Gastroesophageal sphincter (tissue), 4 donors: Measurements from ENCODE around the gene TCP1. TPM values are rescaled to one million over a fixed set of nuclear protein-coding genes. Genes with fewer than 3 reads are reported as not detected.
"Not testable (repeated sequence)": the region's sequence is repeated elsewhere in the genome, so short reads cannot be mapped to it uniquely, and the experiment has no call there.

ENCODE experiments used
- ATAC-seq: fragments of 150-250 bp; one replicate; pipeline ENCODE4 v1.9.1; 2016; ENCODE audit warnings: mild to moderate bottlenecking, moderate library complexity
- H3K27ac ChIP-seq, 4 donors: fragments of 200-600 bp; sonication (generic) in 3 of 4; 1 replicate in 3 of 4; 2 replicates in 1 of 4; pipeline ENCODE4 v1.5.1; 2016 to 2019
- H3K27me3 ChIP-seq: fragments of 200-600 bp; sonication (generic); one replicate; pipeline ENCODE4 v1.5.1; 2019
- H3K36me3 ChIP-seq, 2 donors: fragments of 200-600 bp; sonication (generic); one replicate each; pipeline ENCODE4 v1.5.1; 2019; ENCODE audit warnings: control low read depth in 1 of 2
- H3K4me1 ChIP-seq, 3 donors: fragments of 200-600 bp; sonication (generic); 1 replicate in 2 of 3; 2 replicates in 1 of 3; pipeline ENCODE4 v1.5.1; 2016 to 2019; ENCODE audit warnings: control low read depth in 2 of 3
- H3K4me3 ChIP-seq, 2 donors: fragments of 200-600 bp; sonication (generic); one replicate each; pipeline ENCODE4 v1.5.1; 2019; ENCODE audit warnings: mild to moderate bottlenecking in 1 of 2, moderate library complexity in 1 of 2
- H3K9me3 ChIP-seq, 3 donors: fragments of 200-600 bp; sonication (generic); one replicate each; pipeline ENCODE4 v1.5.1; 2017 to 2019; ENCODE audit warnings: control low read depth in 2 of 3
- CTCF ChIP-seq, 4 experiments: fragments of 200-600 bp in 2 of 4; fragments of 450-650 bp in 2 of 4; sonication (generic) in 1 of 4; IDR thresholded peaks; one replicate each; pipeline ENCODE4 v1.5.1; 2017 to 2019; ENCODE audit warnings: antibody characterized with exemption in 4 of 4, mild to moderate bottlenecking in 2 of 4, moderate library complexity in 2 of 4
- EP300 ChIP-seq: sonication (generic); formaldehyde crosslinking; IDR thresholded peaks from one replicate; pipeline ENCODE4 v1.6.1; 2017; ENCODE audit warnings: antibody characterized with exemption, mild to moderate bottlenecking
- POLR2A ChIP-seq, 2 donors: fragments of 450-650 bp; IDR thresholded peaks; one replicate each; pipeline ENCODE4 v1.6.1; 2017; ENCODE audit warnings: antibody characterized with exemption in 2 of 2, mild to moderate bottlenecking in 2 of 2, moderate library complexity in 1 of 2
- POLR2AphosphoS5 ChIP-seq: sonication (generic); formaldehyde crosslinking; IDR thresholded peaks from one replicate; pipeline ENCODE4 v1.6.1; 2017; ENCODE audit warnings: antibody characterized with exemption
- WGBS, 2 donors: methylation state at CpG; one replicate each; pipeline ENCODE4 v1.1.5; 2018; ENCODE audit warnings: low coverage in 1 of 2; 5-methylcytosine and 5-hydroxymethylcytosine counted together
- total RNA-seq, 4 donors: library from RNA; depleted of rRNA; stranded (reverse); fragments of >200 nt; gene quantifications; one replicate each; pipeline ENCODE4 v1.1.0, GENCODE V29; 2016

TCP1 gene
- total RNA-seq, 4 donors from 2014 or later, result 129 to 147 (median 138) TPM

GRCh38 chr6:159801935-159802334, 12.5 kb upstream of the TCP1 start:
- ATAC-seq, result no peak
- no peak overlapping the region for H3K4me3 ChIP-seq
- WGBS, 2 donors, result 90 to 95% methylated on average over 3 to 5 of the region's 8 CpGs
- TF ChIP-seq POLR2AphosphoS5 (no peak), EP300 (no peak), CTCF (IDR thresholded peaks at IDR 0.05) (no peak), POLR2A (IDR thresholded peaks at IDR 0.05) (no peak)
- H3K9me3 ChIP-seq, result no peaks in the 10 kb centered on the region
- H3K4me1 ChIP-seq, result no peaks in the 10 kb centered on the region
- H3K27me3 ChIP-seq, result no peaks in the 10 kb centered on the region
- no peak overlapping the region for H3K27ac ChIP-seq
- H3K36me3 ChIP-seq, result peaks cover 0 to 40% of the 10 kb centered on the region in 2 donors

GRCh38 chr6:159800141-159800865, 10.9 kb upstream of the TCP1 start, which contains the start of gene PNLDC1:
PNLDC1 (plus strand) TSS chr6:159800276; CDS start chr6:159800308, 32 bp downstream.
- H3K36me3 ChIP-seq, result peaks cover 0 to 51% of the 10 kb centered on the region in 2 donors

GRCh38 chr6:159797554-159797953, 8.2 kb upstream of the TCP1 start:
- Histone ChIP-seq H3K27ac (no peak overlapping the region), H3K27me3 (no peaks in the 10 kb centered on the region), H3K9me3 (no peaks in the 10 kb centered on the region), H3K4me1 (peaks cover 0 to 33% (median 3%) of the 10 kb centered on the region in 3 donors), H3K36me3 (peaks cover 0 to 75% of the 10 kb centered on the region in 2 donors), H3K4me3 (no peak overlapping the region)
- no peak for ATAC-seq
- TF ChIP-seq CTCF (IDR thresholded peaks at IDR 0.05) (no peak), POLR2A (IDR thresholded peaks at IDR 0.05) (no peak), POLR2AphosphoS5 (no peak), EP300 (no peak)
- WGBS, 2 donors, result 29 to 33% methylated on average over 1 of the region's 1 CpG

More at GRCh38 chr6:159800141-159800865, 10.9 kb upstream of the TCP1 start, which contains the start of gene PNLDC1:
- ATAC-seq, result no peak
- Histone ChIP-seq H3K27ac (no peak within 1 kb of the TSS), H3K9me3 (no peaks in the 10 kb centered on the region), H3K4me3 (no peak within 1 kb of the TSS), H3K4me1 (peaks cover 0 to 13% (median 0%) of the 10 kb centered on the region in 3 donors), H3K27me3 (no peaks in the 10 kb centered on the region)
- TF ChIP-seq CTCF (IDR thresholded peaks at IDR 0.05) (no peak), POLR2A (IDR thresholded peaks at IDR 0.05) (no peak), EP300 (no peak), POLR2AphosphoS5 (no peak)
- 96% methylated on average over 8 to 10 of the region's 50 CpGs for WGBS, 2 donors

GRCh38 chr6:159794976-159795375, 5.6 kb upstream of the TCP1 start:
- not testable (repeated sequence) for H3K4me3 ChIP-seq
- peaks cover 0 to 71% of the 10 kb centered on the region in 2 donors for H3K36me3 ChIP-seq
- WGBS, 2 donors, result 58 to 71% methylated on average over 4 to 6 of the region's 8 CpGs

GRCh38 chr6:159790956-159791598, 1.7 kb upstream of the TCP1 start:
- Histone ChIP-seq H3K27ac (peak overlapping the region; percentile 92 to 99 (median 98)), H3K36me3 (peaks cover 0 to 49% of the 10 kb centered on the region in 2 donors), H3K9me3 (no peaks in the 10 kb centered on the region), H3K27me3 (no peaks in the 10 kb centered on the region), H3K4me1 (peaks cover 3 to 72% (median 31%) of the 10 kb centered on the region in 3 donors), H3K4me3 (peak overlapping the region; percentile 57 to 100)
- ATAC-seq, result no peak
- TF ChIP-seq CTCF (IDR thresholded peaks at IDR 0.05), result no peak
- TF ChIP-seq EP300, result no peak
- TF ChIP-seq POLR2A (IDR thresholded peaks at IDR 0.05), result no peak
- no peak for TF ChIP-seq POLR2AphosphoS5
- 6 to 30% methylated on average over 7 to 11 of the region's 18 CpGs for WGBS, 2 donors

More at GRCh38 chr6:159794976-159795375, 5.6 kb upstream of the TCP1 start:
- not testable (repeated sequence) for H3K27ac ChIP-seq, H3K9me3 ChIP-seq, H3K27me3 ChIP-seq, ATAC-seq
- peaks cover 3 to 53% (median 17%) of the 10 kb centered on the region in 3 donors for H3K4me1 ChIP-seq
